Suprapubic skin (tissue), 4 donors: Measurements from ENCODE around the gene ST8SIA4. TPM values are rescaled to one million over a fixed set of nuclear protein-coding genes. Genes with fewer than 3 reads are reported as not detected.

Experiments
- DNase-seq, 2 donors: peaks; one replicate each; pipeline ENCODE4 v3.0.0-alpha.2; 2019; ENCODE audit warnings: low spot score in 2 of 2
- H3K27ac ChIP-seq: fragments of 200-600 bp; sonication (generic); one replicate; pipeline ENCODE4 v1.5.1; 2019
- H3K27me3 ChIP-seq: fragments of 200-600 bp; sonication (generic); one replicate; pipeline ENCODE4 v1.5.1; 2019
- H3K36me3 ChIP-seq: fragments of 200-600 bp; sonication (generic); one replicate; pipeline ENCODE4 v1.5.1; 2019
- H3K4me1 ChIP-seq: fragments of 200-600 bp; sonication (generic); one replicate; pipeline ENCODE4 v1.5.1; 2019
- H3K4me3 ChIP-seq: fragments of 200-600 bp; sonication (generic); one replicate; pipeline ENCODE4 v1.5.1; 2019; ENCODE audit warnings: mild to moderate bottlenecking
- H3K9me3 ChIP-seq: fragments of 200-600 bp; sonication (generic); one replicate; pipeline ENCODE4 v1.5.1; 2019
- CTCF ChIP-seq, 2 donors: fragments of 200-600 bp in 1 of 2; fragments of 450-650 bp in 1 of 2; sonication (generic) in 1 of 2; IDR thresholded peaks; one replicate each; pipeline ENCODE4 v1.5.1; 2016 to 2019; ENCODE audit warnings: antibody characterized with exemption in 2 of 2, mild to moderate bottlenecking in 1 of 2, moderate library complexity in 1 of 2
- EP300 ChIP-seq: sonication (generic); formaldehyde crosslinking; IDR thresholded peaks from one replicate; pipeline ENCODE4 v1.6.1; 2017; ENCODE audit warnings: antibody characterized with exemption
- POLR2A ChIP-seq, 2 donors: fragments of 450-650 bp; IDR thresholded peaks; one replicate each; pipeline ENCODE4 v1.6.1; 2017; ENCODE audit warnings: antibody characterized with exemption in 2 of 2, mild to moderate bottlenecking in 2 of 2, moderate library complexity in 2 of 2
- POLR2AphosphoS5 ChIP-seq, 3 donors: sonication (generic); formaldehyde crosslinking; IDR thresholded peaks; one replicate each; pipeline ENCODE4 v1.6.1; 2017; ENCODE audit warnings: antibody characterized with exemption in 3 of 3
- WGBS: methylation state at CpG from one replicate; pipeline ENCODE4 v1.1.5; 2018; 5-methylcytosine and 5-hydroxymethylcytosine counted together
- total RNA-seq, 4 donors: library from RNA; depleted of rRNA; stranded (reverse); fragments of >200 nt; gene quantifications; one replicate each; pipeline ENCODE4 v1.1.0, GENCODE V29; 2016

The ST8SIA4 gene
- total RNA-seq, 4 donors from 2014 or later = 0.44 to 2.3 (median 0.82) TPM

GRCh38 chr5:100841358-100842076, 61.6 kb downstream of the ST8SIA4 start:
- H3K27ac ChIP-seq = no peak overlapping the region
- no peak for DNase-seq
- no peaks in the 10 kb centered on the region for H3K9me3 ChIP-seq
- WGBS = 75% methylated on average over 4 of the region's 4 CpGs
- TF ChIP-seq CTCF (IDR thresholded peaks at IDR 0.05) (no peak), POLR2AphosphoS5 (IDR thresholded peaks at IDR 0.05) (no peak)
- no peaks in the 10 kb centered on the region for H3K27me3 ChIP-seq
- no peaks in the 10 kb centered on the region for H3K36me3 ChIP-seq
- H3K4me1 ChIP-seq = peaks cover 4% of the 10 kb centered on the region
- H3K4me3 ChIP-seq = no peak overlapping the region

GRCh38 chr5:100840789-100841188, 62.3 kb downstream of the ST8SIA4 start:
- H3K4me3 ChIP-seq = no peak overlapping the region
- 44% methylated on average over 1 of the region's 1 CpG for WGBS

GRCh38 chr5:100840370-100840769, 62.7 kb downstream of the ST8SIA4 start:
- no peaks in the 10 kb centered on the region for H3K9me3 ChIP-seq
- H3K27ac ChIP-seq = no peak overlapping the region
- DNase-seq = no peak
- H3K4me3 ChIP-seq = no peak overlapping the region
- no peaks in the 10 kb centered on the region for H3K27me3 ChIP-seq
- peaks cover 4% of the 10 kb centered on the region for H3K4me1 ChIP-seq
- H3K36me3 ChIP-seq = no peaks in the 10 kb centered on the region
- no peak for TF ChIP-seq CTCF (IDR thresholded peaks at IDR 0.05)
- no peak for TF ChIP-seq EP300
- TF ChIP-seq POLR2A (IDR thresholded peaks at IDR 0.05) = no peak
- no peak for TF ChIP-seq POLR2AphosphoS5 (IDR thresholded peaks at IDR 0.05)
- WGBS = 52% methylated on average over 2 of the region's 2 CpGs

More at GRCh38 chr5:100840789-100841188, 62.3 kb downstream of the ST8SIA4 start:
- no peak overlapping the region for H3K27ac ChIP-seq
- DNase-seq = no peak
- TF ChIP-seq POLR2A (IDR thresholded peaks at IDR 0.05) = no peak
- TF ChIP-seq CTCF (IDR thresholded peaks at IDR 0.05) = no peak
- no peak for TF ChIP-seq EP300
- no peak for TF ChIP-seq POLR2AphosphoS5 (IDR thresholded peaks at IDR 0.05)
- H3K9me3 ChIP-seq = no peaks in the 10 kb centered on the region
- no peaks in the 10 kb centered on the region for H3K36me3 ChIP-seq
- H3K27me3 ChIP-seq = no peaks in the 10 kb centered on the region
- peaks cover 4% of the 10 kb centered on the region for H3K4me1 ChIP-seq

GRCh38 chr5:100838048-100838473, 65.0 kb downstream of the ST8SIA4 start:
- WGBS = 85% methylated on average over 2 of the region's 2 CpGs
- H3K4me1 ChIP-seq = peaks cover 4% of the 10 kb centered on the region
- DNase-seq = no peak
- H3K27me3 ChIP-seq = no peaks in the 10 kb centered on the region
- H3K4me3 ChIP-seq = no peak overlapping the region
- H3K9me3 ChIP-seq = no peaks in the 10 kb centered on the region
- no peak overlapping the region for H3K27ac ChIP-seq
- H3K36me3 ChIP-seq = no peaks in the 10 kb centered on the region
- TF ChIP-seq POLR2A (IDR thresholded peaks at IDR 0.05) (no peak), POLR2AphosphoS5 (IDR thresholded peaks at IDR 0.05) (no peak), EP300 (no peak), CTCF (IDR thresholded peaks at IDR 0.05) (no peak)

- H3K27ac ChIP-seq = no peak overlapping the region
- no peaks in the 10 kb centered on the region for H3K9me3 ChIP-seq
- TF ChIP-seq POLR2AphosphoS5 (IDR thresholded peaks at IDR 0.05) = no peak
- TF ChIP-seq CTCF (IDR thresholded peaks at IDR 0.05) = no peak
- TF ChIP-seq POLR2A (IDR thresholded peaks at IDR 0.05) = no peak
- TF ChIP-seq EP300 = no peak
- H3K4me3 ChIP-seq = no peak overlapping the region
- H3K36me3 ChIP-seq = no peaks in the 10 kb centered on the region
- 97% methylated on average over 2 of the region's 2 CpGs for WGBS
- no peak for DNase-seq
- no peaks in the 10 kb centered on the region for H3K27me3 ChIP-seq
- no peaks in the 10 kb centered on the region for H3K4me1 ChIP-seq
These were observed 68.6 kb downstream of the ST8SIA4 start for GRCh38 chr5:100834519-100834918.
